ENCODE measurements around the gene ENTHD1. TPM values are rescaled to one million over a fixed set of nuclear protein-coding genes. Genes with fewer than 3 reads are reported as not detected.

ENTHD1 gene
- total RNA-seq, 1 experiment from 2014 or later: not detected

GRCh38 chr22:39715778-39716495 is 177.6 kb downstream of the ENTHD1 start:
- intact Hi-C loops (cut with micrococcal nuclease; ENCODE audit: unreplicated experiment): no loop called here
- Histone ChIP-seq H3K9me3 (no peaks in the 10 kb centered on the region), H3K4me3 (ENCODE audit: low read depth, low read length) (no peak overlapping the region), H3K4me1 (0 out of 2 replicates have a peak, but pooled peaks cover 5% of the 10 kb centered on the region), H3K36me3 (ENCODE audit: control insufficient read depth, insufficient read depth, low read length) (no peaks in the 10 kb centered on the region), H3K27me3 (replicated peaks; ENCODE audit: control insufficient read depth, insufficient read depth, low read length) (no peaks in the 10 kb centered on the region)
- ChIA-PET POLR2A (no interaction called here), CTCF (no interaction called here)
- Mint-ChIP-seq H3K4me3 (ENCODE audit: unreplicated experiment) (no peak overlapping the region), H3K4me1 (ENCODE audit: low read depth, unreplicated experiment) (peaks cover 7% of the 10 kb centered on the region), H3K27ac (ENCODE audit: unreplicated experiment) (no peak overlapping the region), H3K27me3 (ENCODE audit: insufficient read depth, unreplicated experiment) (no peaks in the 10 kb centered on the region), H3K9me3 (ENCODE audit: unreplicated experiment) (no peaks in the 10 kb centered on the region), H3K36me3 (ENCODE audit: insufficient read depth, unreplicated experiment) (no peaks in the 10 kb centered on the region)
- no TSS peak for BruUV-seq (replicated peaks)
- no peak for TF ChIP-seq CTCF (IDR thresholded peaks at IDR 0.05; ENCODE audit: insufficient read depth in 1 of 2, low read depth in 1 of 2, low read length in 1 of 2, severe bottlenecking in 1 of 2, unreplicated experiment in 1 of 2)
- DNase-seq: no peak

- BruUV-seq (replicated peaks): no TSS peak
- no peak for TF ChIP-seq CTCF (IDR thresholded peaks at IDR 0.05; ENCODE audit: insufficient read depth in 1 of 2, low read depth in 1 of 2, low read length in 1 of 2, severe bottlenecking in 1 of 2, unreplicated experiment in 1 of 2)
- Mint-ChIP-seq H3K36me3 (ENCODE audit: insufficient read depth, unreplicated experiment) (no peaks in the 10 kb centered on the region), H3K4me1 (ENCODE audit: low read depth, unreplicated experiment) (peaks cover 7% of the 10 kb centered on the region), H3K27ac (ENCODE audit: unreplicated experiment) (no peak overlapping the region), H3K9me3 (ENCODE audit: unreplicated experiment) (no peaks in the 10 kb centered on the region), H3K4me3 (ENCODE audit: unreplicated experiment) (no peak overlapping the region), H3K27me3 (ENCODE audit: insufficient read depth, unreplicated experiment) (peaks cover 3% of the 10 kb centered on the region)
- Histone ChIP-seq H3K27me3 (replicated peaks; ENCODE audit: control insufficient read depth, insufficient read depth, low read length) (no peaks in the 10 kb centered on the region), H3K4me3 (ENCODE audit: low read depth, low read length) (no peak overlapping the region), H3K36me3 (ENCODE audit: control insufficient read depth, insufficient read depth, low read length) (no peaks in the 10 kb centered on the region), H3K4me1 (0 out of 2 replicates have a peak, but pooled peaks cover 5% of the 10 kb centered on the region), H3K9me3 (no peaks in the 10 kb centered on the region)
- DNase-seq: no peak
- intact Hi-C loops (cut with micrococcal nuclease; ENCODE audit: unreplicated experiment): no loop called here
- ChIA-PET POLR2A (no interaction called here), CTCF (no interaction called here)
Measured at GRCh38 chr22:39714321-39714720, 179.2 kb downstream of the ENTHD1 start.

- Mint-ChIP-seq H3K4me1 (ENCODE audit: low read depth, unreplicated experiment) (peaks cover 7% of the 10 kb centered on the region), H3K9me3 (ENCODE audit: unreplicated experiment) (no peaks in the 10 kb centered on the region), H3K4me3 (ENCODE audit: unreplicated experiment) (no peak overlapping the region), H3K27ac (ENCODE audit: unreplicated experiment) (no peak overlapping the region), H3K36me3 (ENCODE audit: insufficient read depth, unreplicated experiment) (no peaks in the 10 kb centered on the region), H3K27me3 (ENCODE audit: insufficient read depth, unreplicated experiment) (peaks cover 3% of the 10 kb centered on the region)
- POLR2A ChIA-PET: no interaction called here
- no peaks in the 10 kb centered on the region for H3K27me3 ChIP-seq (replicated peaks; ENCODE audit: control insufficient read depth, insufficient read depth, low read length)
- H3K4me1 ChIP-seq: 0 out of 2 replicates have a peak, but pooled peaks cover 5% of the 10 kb centered on the region
- DNase-seq: no peak
- H3K4me3 ChIP-seq (ENCODE audit: low read depth, low read length): no peak overlapping the region
- H3K36me3 ChIP-seq (ENCODE audit: control insufficient read depth, insufficient read depth, low read length): no peaks in the 10 kb centered on the region
- BruUV-seq (replicated peaks): no TSS peak
- CTCF ChIA-PET: no interaction called here
- intact Hi-C loops (cut with micrococcal nuclease; ENCODE audit: unreplicated experiment): no loop called here
- no peak for TF ChIP-seq CTCF (IDR thresholded peaks at IDR 0.05; ENCODE audit: insufficient read depth in 1 of 2, low read depth in 1 of 2, low read length in 1 of 2, severe bottlenecking in 1 of 2, unreplicated experiment in 1 of 2)
- H3K9me3 ChIP-seq: no peaks in the 10 kb centered on the region
Measured at GRCh38 chr22:39713799-39714290, 179.7 kb downstream of the ENTHD1 start.

Data from Caco-2 (cell line).